Lower lobe of right lung (tissue), 2 donors: ENCODE measurements around the gene LRRN4. TPM values are rescaled to one million over a fixed set of nuclear protein-coding genes. Genes with fewer than 3 reads are reported as not detected.
A peak's percentile ranks its signal among the peaks of the same experiment; 100 is the strongest.

Experiments
- ATAC-seq, 2 donors: fragments of 200-7000 bp; cut with Tn5 transposase; one replicate each; pipeline ENCODE4 v1.9.1; 2020 to 2022; ENCODE audit warnings: mild to moderate bottlenecking in 2 of 2, moderate library complexity in 2 of 2
- DNase-seq: peaks from one replicate; pipeline ENCODE4 v3.0.0-alpha.2; 2020
- H3K27ac ChIP-seq: fragments of 200-600 bp; one replicate; pipeline ENCODE4 v1.8.0; 2022
- H3K27me3 ChIP-seq: fragments of 200-600 bp; one replicate; pipeline ENCODE4 v1.8.0; 2022; ENCODE audit warnings: low read depth
- H3K36me3 ChIP-seq: fragments of 200-600 bp; one replicate; pipeline ENCODE4 v1.8.0; 2022; ENCODE audit warnings: mild to moderate bottlenecking
- H3K4me1 ChIP-seq: fragments of 200-600 bp; one replicate; pipeline ENCODE4 v1.8.0; 2022
- H3K4me3 ChIP-seq: fragments of 200-600 bp; one replicate; pipeline ENCODE4 v1.8.0; 2022; ENCODE audit warnings: mild to moderate bottlenecking
- H3K9me3 ChIP-seq: fragments of 200-600 bp; one replicate; pipeline ENCODE4 v1.8.0; 2022
- intact Hi-C: fragments of 100-400 bp; cut with DNase I; formaldehyde crosslinking; loops from one replicate; pipeline ENCODE4 v1.11.0; 2022
- total RNA-seq: library from RNA; stranded (reverse); fragmentation: NEBNext Ultra II Directional; extraction: Animal tissue kit (Norgen Biotek cat#: 25700); gene quantifications from one replicate; pipeline ENCODE4 v1.2.1, GENCODE V29; 2021
- TF ChIP-seq, protein P1 (sequence below): fragments of 200-600 bp; IDR thresholded peaks from one replicate; pipeline ENCODE4 v1.8.0; 2022; ENCODE audit warnings: antibody characterized with exemption, mild to moderate bottlenecking
- donor health status: DM: no; HTN: yes; CAD: no; lungs with severe emphysema.

Gene LRRN4
- total RNA-seq, 1 donor from 2014 or later = 42.6 TPM

DNA sequence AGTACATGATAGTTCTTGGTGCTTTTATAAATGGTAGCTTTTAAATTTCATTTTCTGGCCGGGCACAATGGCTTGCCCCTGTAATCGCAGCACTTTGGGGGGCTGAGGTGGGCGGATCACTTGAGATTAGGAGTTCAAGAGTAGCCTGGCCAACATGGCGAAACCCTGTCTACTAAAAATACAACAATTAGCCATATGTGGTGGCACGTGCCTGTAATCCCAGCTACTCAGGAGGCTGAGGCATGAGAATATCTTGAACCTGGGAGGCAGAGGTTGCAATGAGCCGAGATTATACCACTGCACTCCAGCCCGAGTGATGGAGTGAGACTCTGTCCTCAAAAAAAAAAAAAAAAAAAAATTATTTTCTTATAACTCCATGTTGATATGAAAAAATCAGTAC is 36.0 kb downstream of the LRRN4 start:
- Histone ChIP-seq H3K9me3 (no peaks in the 10 kb centered on the region), H3K4me3 (no peak overlapping the region), H3K27me3 (no peaks in the 10 kb centered on the region), H3K27ac (no peak overlapping the region), H3K36me3 (peaks cover 54% of the 10 kb centered on the region), H3K4me1 (no peaks in the 10 kb centered on the region)
- ATAC-seq (no peak), DNase-seq (no peak)
- intact Hi-C loops = no loop called here
- TF ChIP-seq, protein P1, sequence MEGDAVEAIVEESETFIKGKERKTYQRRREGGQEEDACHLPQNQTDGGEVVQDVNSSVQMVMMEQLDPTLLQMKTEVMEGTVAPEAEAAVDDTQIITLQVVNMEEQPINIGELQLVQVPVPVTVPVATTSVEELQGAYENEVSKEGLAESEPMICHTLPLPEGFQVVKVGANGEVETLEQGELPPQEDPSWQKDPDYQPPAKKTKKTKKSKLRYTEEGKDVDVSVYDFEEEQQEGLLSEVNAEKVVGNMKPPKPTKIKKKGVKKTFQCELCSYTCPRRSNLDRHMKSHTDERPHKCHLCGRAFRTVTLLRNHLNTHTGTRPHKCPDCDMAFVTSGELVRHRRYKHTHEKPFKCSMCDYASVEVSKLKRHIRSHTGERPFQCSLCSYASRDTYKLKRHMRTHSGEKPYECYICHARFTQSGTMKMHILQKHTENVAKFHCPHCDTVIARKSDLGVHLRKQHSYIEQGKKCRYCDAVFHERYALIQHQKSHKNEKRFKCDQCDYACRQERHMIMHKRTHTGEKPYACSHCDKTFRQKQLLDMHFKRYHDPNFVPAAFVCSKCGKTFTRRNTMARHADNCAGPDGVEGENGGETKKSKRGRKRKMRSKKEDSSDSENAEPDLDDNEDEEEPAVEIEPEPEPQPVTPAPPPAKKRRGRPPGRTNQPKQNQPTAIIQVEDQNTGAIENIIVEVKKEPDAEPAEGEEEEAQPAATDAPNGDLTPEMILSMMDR = no peak

- peaks cover 58% of the 10 kb centered on the region for H3K36me3 ChIP-seq
- H3K27me3 ChIP-seq = no peaks in the 10 kb centered on the region
- TF ChIP-seq, protein P1 = no peak
- no peaks in the 10 kb centered on the region for H3K4me1 ChIP-seq
- intact Hi-C loops = no loop called here
- DNase-seq (no peak), ATAC-seq (no peak)
- no peak overlapping the region for H3K4me3 ChIP-seq
- H3K27ac ChIP-seq = no peak overlapping the region
- H3K9me3 ChIP-seq = no peaks in the 10 kb centered on the region
Measured at GRCh38 chr20:6017467-6017866, 36.4 kb downstream of the LRRN4 start.

DNA sequence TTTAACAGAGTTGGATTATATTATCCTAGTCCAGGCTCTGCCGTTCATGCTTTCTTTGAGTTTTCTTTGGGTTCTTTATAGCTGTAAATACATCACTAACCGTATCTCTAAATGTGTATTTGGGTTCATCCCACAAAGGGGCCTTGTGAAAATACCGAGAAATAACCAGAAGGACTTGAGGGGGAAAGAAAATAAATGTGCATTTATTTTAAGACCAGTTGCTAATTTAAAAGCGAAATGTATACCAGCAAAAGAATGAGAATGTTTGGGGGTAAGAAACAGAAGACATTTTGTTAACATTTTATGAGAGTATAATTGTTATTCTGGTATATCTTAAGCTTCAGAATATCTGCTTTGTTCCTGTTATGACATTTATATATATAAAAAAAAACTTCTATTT is 38.9 kb downstream of the LRRN4 start:
- TF ChIP-seq, protein P1 = no peak
- Histone ChIP-seq H3K27me3 (no peaks in the 10 kb centered on the region), H3K4me3 (no peak overlapping the region), H3K9me3 (no peaks in the 10 kb centered on the region), H3K4me1 (peaks cover 4% of the 10 kb centered on the region), H3K27ac (no peak overlapping the region), H3K36me3 (peaks cover 78% of the 10 kb centered on the region)
- ATAC-seq (no peak), DNase-seq (no peak)
- intact Hi-C loops = no loop called here

GRCh38 chr20:6014017-6014416 is 39.8 kb downstream of the LRRN4 start:
- H3K36me3 ChIP-seq = peaks cover 82% of the 10 kb centered on the region
- no peak overlapping the region for H3K27ac ChIP-seq
- H3K27me3 ChIP-seq = no peaks in the 10 kb centered on the region

GRCh38 chr20:6012179-6012578 is 41.7 kb downstream of the LRRN4 start:
- Histone ChIP-seq H3K36me3 (peaks cover 75% of the 10 kb centered on the region), H3K4me1 (peaks cover 30% of the 10 kb centered on the region), H3K4me3 (no peak overlapping the region), H3K27me3 (no peaks in the 10 kb centered on the region), H3K9me3 (no peaks in the 10 kb centered on the region), H3K27ac (no peak overlapping the region)
- intact Hi-C loops = no loop called here
- TF ChIP-seq, protein P1 = no peak
- DNase-seq = no peak
- ATAC-seq = no peak

More at GRCh38 chr20:6014017-6014416, 39.8 kb downstream of the LRRN4 start:
- Histone ChIP-seq H3K4me3 (no peak overlapping the region), H3K9me3 (no peaks in the 10 kb centered on the region), H3K4me1 (peaks cover 12% of the 10 kb centered on the region)
- DNase-seq (no peak), ATAC-seq (no peak)
- intact Hi-C loops = no loop called here
- TF ChIP-seq, protein P1 = no peak

DNA sequence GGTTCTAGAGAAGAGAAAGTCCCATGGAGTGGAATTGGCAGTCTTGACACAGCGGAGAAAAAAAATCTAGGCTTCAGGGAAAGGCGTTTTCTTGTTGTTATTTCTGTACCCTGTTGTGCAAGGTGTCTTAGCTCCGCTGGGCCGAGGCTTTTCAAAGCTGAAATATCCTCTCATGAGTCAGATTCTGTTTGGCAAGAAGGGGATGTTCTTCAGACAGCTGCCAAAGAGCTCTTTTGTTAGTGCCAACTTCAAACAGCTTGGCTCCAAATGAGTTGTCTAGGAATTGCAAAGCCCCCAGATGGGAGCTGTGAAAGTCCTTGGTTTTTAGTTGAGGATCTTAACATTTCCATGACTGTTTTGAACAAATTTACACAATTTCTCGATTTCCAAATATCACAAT is 45.6 kb downstream of the LRRN4 start:
- ATAC-seq = peak; percentile 47 to 69
- peak; percentile 64 for DNase-seq
- TF ChIP-seq, protein P1 = no peak
- intact Hi-C loops = no loop called here
- Histone ChIP-seq H3K9me3 (no peaks in the 10 kb centered on the region), H3K36me3 (peaks cover 37% of the 10 kb centered on the region), H3K4me1 (peaks cover 44% of the 10 kb centered on the region), H3K27ac (peak overlapping the region; percentile 27), H3K27me3 (no peaks in the 10 kb centered on the region), H3K4me3 (peak overlapping the region; percentile 88)
